ENCODE results near the gene AKNAD1. TPM values are rescaled to one million over a fixed set of nuclear protein-coding genes. Genes with fewer than 3 reads are reported as not detected.

The AKNAD1 gene
- total RNA-seq, 1 donor from 2014 or later, result 0.70 TPM

- no peak for DNase-seq (ENCODE audit: extremely low spot score, unreplicated experiment)
- H3K36me3 Mint-ChIP-seq (ENCODE audit: unreplicated experiment), result no peaks in the 10 kb centered on the region
- no peak overlapping the region for H3K4me3 Mint-ChIP-seq (ENCODE audit: unreplicated experiment)
- no peak for TF ChIP-seq CTCF (IDR thresholded peaks at IDR 0.05)
- no peaks in the 10 kb centered on the region for H3K27me3 Mint-ChIP-seq (ENCODE audit: unreplicated experiment)
- H3K27ac Mint-ChIP-seq (ENCODE audit: unreplicated experiment), result no peak overlapping the region
- no peaks in the 10 kb centered on the region for H3K9me3 Mint-ChIP-seq (ENCODE audit: unreplicated experiment)
- H3K4me1 Mint-ChIP-seq (ENCODE audit: unreplicated experiment), result peaks cover 7% of the 10 kb centered on the region
Measured at GRCh38 chr1:108843390-108844137, 13.3 kb downstream of the AKNAD1 start.

GRCh38 chr1:108842525-108843181 lies 14.2 kb downstream of the AKNAD1 start:
- no peak for DNase-seq (ENCODE audit: extremely low spot score, unreplicated experiment)
- no peak overlapping the region for H3K4me3 Mint-ChIP-seq (ENCODE audit: unreplicated experiment)
- peaks cover 7% of the 10 kb centered on the region for H3K4me1 Mint-ChIP-seq (ENCODE audit: unreplicated experiment)
- peaks cover 3% of the 10 kb centered on the region for H3K36me3 Mint-ChIP-seq (ENCODE audit: unreplicated experiment)
- peaks cover 4% of the 10 kb centered on the region for H3K9me3 Mint-ChIP-seq (ENCODE audit: unreplicated experiment)
- TF ChIP-seq CTCF (IDR thresholded peaks at IDR 0.05), result no peak
- H3K27ac Mint-ChIP-seq (ENCODE audit: unreplicated experiment), result no peak overlapping the region
- no peaks in the 10 kb centered on the region for H3K27me3 Mint-ChIP-seq (ENCODE audit: unreplicated experiment)

- H3K27ac Mint-ChIP-seq (ENCODE audit: unreplicated experiment), result no peak overlapping the region
- H3K4me3 Mint-ChIP-seq (ENCODE audit: unreplicated experiment), result no peak overlapping the region
- no peak for TF ChIP-seq CTCF (IDR thresholded peaks at IDR 0.05)
- no peak for DNase-seq (ENCODE audit: extremely low spot score, unreplicated experiment)
- H3K4me1 Mint-ChIP-seq (ENCODE audit: unreplicated experiment), result peaks cover 7% of the 10 kb centered on the region
- H3K27me3 Mint-ChIP-seq (ENCODE audit: unreplicated experiment), result no peaks in the 10 kb centered on the region
- H3K36me3 Mint-ChIP-seq (ENCODE audit: unreplicated experiment), result peaks cover 3% of the 10 kb centered on the region
- H3K9me3 Mint-ChIP-seq (ENCODE audit: unreplicated experiment), result peaks cover 4% of the 10 kb centered on the region
Measured at GRCh38 chr1:108841703-108842102, 15.2 kb downstream of the AKNAD1 start.

- Mint-ChIP-seq H3K27me3 (ENCODE audit: unreplicated experiment) (no peaks in the 10 kb centered on the region), H3K9me3 (ENCODE audit: unreplicated experiment) (no peaks in the 10 kb centered on the region), H3K4me3 (ENCODE audit: unreplicated experiment) (no peak overlapping the region), H3K36me3 (ENCODE audit: unreplicated experiment) (no peaks in the 10 kb centered on the region), H3K4me1 (ENCODE audit: unreplicated experiment) (peaks cover 47% of the 10 kb centered on the region), H3K27ac (ENCODE audit: unreplicated experiment) (no peak overlapping the region)
- no peak for TF ChIP-seq CTCF (IDR thresholded peaks at IDR 0.05)
- peak; percentile 66 for DNase-seq (ENCODE audit: extremely low spot score, unreplicated experiment)
Measured at GRCh38 chr1:108832929-108833328, 24.0 kb downstream of the AKNAD1 start.

- Mint-ChIP-seq H3K4me3 (ENCODE audit: unreplicated experiment) (no peak overlapping the region), H3K27me3 (ENCODE audit: unreplicated experiment) (no peaks in the 10 kb centered on the region), H3K36me3 (ENCODE audit: unreplicated experiment) (no peaks in the 10 kb centered on the region), H3K9me3 (ENCODE audit: unreplicated experiment) (no peaks in the 10 kb centered on the region), H3K27ac (ENCODE audit: unreplicated experiment) (peak overlapping the region; percentile 98), H3K4me1 (ENCODE audit: unreplicated experiment) (peaks cover 53% of the 10 kb centered on the region)
- DNase-seq (ENCODE audit: extremely low spot score, unreplicated experiment), result no peak
- TF ChIP-seq CTCF (IDR thresholded peaks at IDR 0.05), result no peak
Measured at GRCh38 chr1:108831225-108831624, 25.7 kb downstream of the AKNAD1 start.
